IMR-90 (cell line): Measurements from ENCODE around the gene AJUBA.
A peak's percentile ranks its signal among the peaks of the same experiment; 100 is the strongest.

Experiments
- CTCF ChIP-seq: conservative IDR thresholded peaks from 2 replicates; pipeline ENCODE4 v1.5.1; 2012; ENCODE audit warnings: mild to moderate bottlenecking, low read depth, low read length, improper control_type of control experiment
- MXI1 ChIP-seq: IDR thresholded peaks from 2 replicates; pipeline ENCODE4 v1.6.1; 2012; ENCODE audit warnings: low read depth, mild to moderate bottlenecking, low read length, moderate library complexity, borderline replicate concordance
- POLR2A ChIP-seq: IDR thresholded peaks from 2 replicates; pipeline ENCODE4 v1.6.1; 2012; ENCODE audit warnings: mild to moderate bottlenecking, low read depth, low read length
- RFX5 ChIP-seq: IDR thresholded peaks from 2 replicates; pipeline ENCODE4 v1.8.0; 2012; ENCODE audit warnings: low read depth, mild to moderate bottlenecking, low read length, moderate library complexity

GRCh38 chr14:22929104-22929960 lies 53.0 kb downstream of the AJUBA start, which contains the start of gene PRMT5:
- peak; percentile 95; the same call in 1 of the 2 replicates for TF ChIP-seq MXI1
- TF ChIP-seq POLR2A, result peak; percentile 91
- no peak for TF ChIP-seq CTCF
- 0 out of 2 replicates have a peak, but pooled peaks have one; percentile 22 for TF ChIP-seq RFX5
